Measurements from ENCODE around the gene B4GALT1.

Gene B4GALT1

GRCh38 chr9:33167084-33167971 lies at the start of gene B4GALT1:
Gene B4GALT1, minus strand, starts transcription at chr9:33167336. Its CDS starts 167 bp downstream, at chr9:33167169.
- no peak for TF ChIP-seq CTCF (IDR thresholded peaks at IDR 0.05)

GRCh38 chr9:33211695-33212393 lies 44.7 kb upstream of the B4GALT1 start:
- TF ChIP-seq CTCF (IDR thresholded peaks at IDR 0.05), result no peak

- TF ChIP-seq CTCF (IDR thresholded peaks at IDR 0.05), result no peak
These were observed 43.0 kb upstream of the B4GALT1 start for GRCh38 chr9:33210006-33210715.

GRCh38 chr9:33209394-33209793 lies 42.3 kb upstream of the B4GALT1 start:
- no peak for TF ChIP-seq CTCF (IDR thresholded peaks at IDR 0.05)

- TF ChIP-seq CTCF (IDR thresholded peaks at IDR 0.05), result no peak
These were observed 35.5 kb upstream of the B4GALT1 start for GRCh38 chr9:33202552-33203201.

- TF ChIP-seq CTCF (IDR thresholded peaks at IDR 0.05), result no peak
These were observed 34.9 kb upstream of the B4GALT1 start for GRCh38 chr9:33202018-33202417.

GRCh38 chr9:33198165-33198564 lies 31.0 kb upstream of the B4GALT1 start:
- no peak for TF ChIP-seq CTCF (IDR thresholded peaks at IDR 0.05)
